ENCODE measurements around the gene ADAM12. TPM values are rescaled to one million over a fixed set of nuclear protein-coding genes. Genes with fewer than 3 reads are reported as not detected.

ADAM12 gene
- total and polyA plus RNA-seq, 2 donors (not counting 1 experiment from before 2014, with no cell fraction given), result 21.0 to 56.9 TPM

DNA sequence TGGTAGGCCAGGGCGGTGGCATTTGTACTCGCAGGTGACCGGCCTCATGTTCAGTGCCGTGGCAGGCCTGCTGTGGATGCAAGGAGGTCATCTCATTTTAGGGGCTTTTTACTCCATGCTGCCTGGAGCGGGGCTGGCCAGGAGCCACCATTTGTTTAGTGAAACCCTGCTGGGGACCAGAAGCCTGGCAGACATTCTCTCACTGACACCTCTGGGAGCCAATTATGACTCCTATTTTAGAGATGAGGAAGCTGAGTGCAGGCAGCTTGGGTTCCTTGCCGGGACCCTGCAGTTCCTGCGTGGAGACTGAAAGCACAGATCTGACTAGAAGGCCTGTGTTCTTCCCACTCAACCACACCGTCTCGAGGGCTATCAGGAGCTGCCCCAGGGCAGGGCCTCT, 305.3 kb downstream of the ADAM12 start:
- no peaks in the 10 kb centered on the region for H4K20me1 ChIP-seq (ENCODE audit: control insufficient read depth, extremely low read depth, insufficient read depth, low read length)
- H3K36me3 ChIP-seq (ENCODE audit: control insufficient read depth, insufficient read depth, low read length), result no peaks in the 10 kb centered on the region
- H3K9ac ChIP-seq (ENCODE audit: insufficient read depth, low read length), result no peak overlapping the region
- H3K4me3 ChIP-seq (replicated peaks in 1 of 4; ENCODE audit: control extremely low read depth in 1 of 4, insufficient read depth in 1 of 4, low read depth in 3 of 4, low read length in 4 of 4), result no peak overlapping the region
- H2AFZ ChIP-seq (ENCODE audit: low read length), result no peak overlapping the region
- H3K79me2 ChIP-seq (ENCODE audit: control insufficient read depth, insufficient read depth, low read length), result no peaks in the 10 kb centered on the region
- H3K27ac ChIP-seq (ENCODE audit: insufficient read depth, low read length), result no peak overlapping the region
- no peak for TF ChIP-seq CTCF (conservative IDR thresholded peaks at IDR 0.05 in 1 of 2, IDR thresholded peaks at IDR 0.05 in 1 of 2; ENCODE audit: low read depth in 1 of 2, low read length in 2 of 2)
- TF ChIP-seq EZH2 (IDR thresholded peaks at IDR 0.05; ENCODE audit: low read length, missing control alignments), result no peak
- DNase-seq (ENCODE audit: low read depth in 2 of 2), result no peak
- H3K4me1 ChIP-seq (ENCODE audit: control insufficient read depth, extremely low read depth, insufficient read depth, low read length), result peaks cover 4% of the 10 kb centered on the region
- H3K4me2 ChIP-seq (ENCODE audit: extremely low read depth, insufficient read depth, low read length), result no peak overlapping the region
- H3K9me3 ChIP-seq (ENCODE audit: control insufficient read depth, insufficient read depth, low read depth, low read length), result no peaks in the 10 kb centered on the region
- H3K27me3 ChIP-seq (ENCODE audit: control insufficient read depth, insufficient read depth, low read length), result no peaks in the 10 kb centered on the region

- Histone ChIP-seq H3K9me3 (ENCODE audit: control insufficient read depth, insufficient read depth, low read depth, low read length) (no peaks in the 10 kb centered on the region), H3K36me3 (ENCODE audit: control insufficient read depth, insufficient read depth, low read length) (no peaks in the 10 kb centered on the region), H3K79me2 (ENCODE audit: control insufficient read depth, insufficient read depth, low read length) (no peaks in the 10 kb centered on the region), H2AFZ (ENCODE audit: low read length) (no peak overlapping the region), H3K4me2 (ENCODE audit: extremely low read depth, insufficient read depth, low read length) (no peak overlapping the region), H4K20me1 (ENCODE audit: control insufficient read depth, extremely low read depth, insufficient read depth, low read length) (no peaks in the 10 kb centered on the region), H3K9ac (ENCODE audit: insufficient read depth, low read length) (no peak overlapping the region), H3K4me1 (ENCODE audit: control insufficient read depth, extremely low read depth, insufficient read depth, low read length) (peaks cover 4% of the 10 kb centered on the region), H3K27me3 (ENCODE audit: control insufficient read depth, insufficient read depth, low read length) (no peaks in the 10 kb centered on the region), H3K4me3 (replicated peaks in 1 of 4; ENCODE audit: control extremely low read depth in 1 of 4, insufficient read depth in 1 of 4, low read depth in 3 of 4, low read length in 4 of 4) (no peak overlapping the region), H3K27ac (ENCODE audit: insufficient read depth, low read length) (no peak overlapping the region)
- no peak for TF ChIP-seq CTCF (conservative IDR thresholded peaks at IDR 0.05 in 1 of 2, IDR thresholded peaks at IDR 0.05 in 1 of 2; ENCODE audit: low read depth in 1 of 2, low read length in 2 of 2)
- TF ChIP-seq EZH2 (IDR thresholded peaks at IDR 0.05; ENCODE audit: low read length, missing control alignments), result no peak
- DNase-seq (ENCODE audit: low read depth in 2 of 2), result peak; percentile 27 to 77
These were observed 306.3 kb downstream of the ADAM12 start for GRCh38 chr10:126081841-126082466.

DNA sequence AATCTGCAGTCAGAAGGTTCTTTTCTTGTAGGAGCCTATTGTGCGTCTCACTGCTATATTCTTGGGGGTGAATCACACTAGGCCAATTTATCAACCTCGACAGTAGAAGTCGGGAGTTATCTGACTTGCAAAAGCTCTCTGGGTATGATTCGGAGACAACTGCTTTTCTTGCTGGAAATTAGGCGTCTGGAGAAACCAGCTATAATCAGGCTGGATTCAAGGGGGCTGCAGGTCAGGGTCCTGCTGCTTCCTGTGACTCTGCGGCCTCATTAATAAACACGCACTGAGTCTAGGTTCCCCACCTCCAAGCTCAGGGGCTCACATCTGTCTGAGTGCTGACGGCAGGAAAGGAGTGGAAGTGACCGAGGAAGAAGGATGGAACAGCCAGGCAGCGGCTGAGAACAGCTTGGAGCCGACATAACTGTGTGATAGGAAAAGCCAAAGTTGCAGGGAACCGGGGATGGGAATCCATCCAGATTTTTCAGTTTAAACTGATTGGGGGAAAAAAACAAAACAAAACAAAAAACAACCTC, 307.3 kb downstream of the ADAM12 start:
- H3K36me3 ChIP-seq (ENCODE audit: control insufficient read depth, insufficient read depth, low read length), result no peaks in the 10 kb centered on the region
- H3K4me3 ChIP-seq (replicated peaks in 1 of 4; ENCODE audit: control extremely low read depth in 1 of 4, insufficient read depth in 1 of 4, low read depth in 3 of 4, low read length in 4 of 4), result peak overlapping the region; percentile 1 to 38 (median 14)
- H3K79me2 ChIP-seq (ENCODE audit: control insufficient read depth, insufficient read depth, low read length), result no peaks in the 10 kb centered on the region
- H3K4me2 ChIP-seq (ENCODE audit: extremely low read depth, insufficient read depth, low read length), result peak overlapping the region; percentile 64
- no peaks in the 10 kb centered on the region for H4K20me1 ChIP-seq (ENCODE audit: control insufficient read depth, extremely low read depth, insufficient read depth, low read length)
- H3K9me3 ChIP-seq (ENCODE audit: control insufficient read depth, insufficient read depth, low read depth, low read length), result no peaks in the 10 kb centered on the region
- H3K27me3 ChIP-seq (ENCODE audit: control insufficient read depth, insufficient read depth, low read length), result no peaks in the 10 kb centered on the region
- peak overlapping the region; percentile 9 for H3K9ac ChIP-seq (ENCODE audit: insufficient read depth, low read length)
- TF ChIP-seq CTCF (conservative IDR thresholded peaks at IDR 0.05 in 1 of 2, IDR thresholded peaks at IDR 0.05 in 1 of 2; ENCODE audit: low read depth in 1 of 2, low read length in 2 of 2), result no peak
- TF ChIP-seq EZH2 (IDR thresholded peaks at IDR 0.05; ENCODE audit: low read length, missing control alignments), result no peak
- peak overlapping the region; percentile 15 for H2AFZ ChIP-seq (ENCODE audit: low read length)
- H3K4me1 ChIP-seq (ENCODE audit: control insufficient read depth, extremely low read depth, insufficient read depth, low read length), result peaks cover 4% of the 10 kb centered on the region
- H3K27ac ChIP-seq (ENCODE audit: insufficient read depth, low read length), result peak overlapping the region; percentile 9
- DNase-seq (ENCODE audit: low read depth in 2 of 2), result peak; percentile 82 to 99

All from fibroblast of lung (primary cell).